ENCODE results near the gene HIVEP3. TPM values are rescaled to one million over a fixed set of nuclear protein-coding genes. Genes with fewer than 3 reads are reported as not detected.
A peak's percentile ranks its signal among the peaks of the same experiment; 100 is the strongest.

The HIVEP3 gene
- total RNA-seq, 2 experiments from 2014 or later = 13.2 to 13.4 TPM

DNA sequence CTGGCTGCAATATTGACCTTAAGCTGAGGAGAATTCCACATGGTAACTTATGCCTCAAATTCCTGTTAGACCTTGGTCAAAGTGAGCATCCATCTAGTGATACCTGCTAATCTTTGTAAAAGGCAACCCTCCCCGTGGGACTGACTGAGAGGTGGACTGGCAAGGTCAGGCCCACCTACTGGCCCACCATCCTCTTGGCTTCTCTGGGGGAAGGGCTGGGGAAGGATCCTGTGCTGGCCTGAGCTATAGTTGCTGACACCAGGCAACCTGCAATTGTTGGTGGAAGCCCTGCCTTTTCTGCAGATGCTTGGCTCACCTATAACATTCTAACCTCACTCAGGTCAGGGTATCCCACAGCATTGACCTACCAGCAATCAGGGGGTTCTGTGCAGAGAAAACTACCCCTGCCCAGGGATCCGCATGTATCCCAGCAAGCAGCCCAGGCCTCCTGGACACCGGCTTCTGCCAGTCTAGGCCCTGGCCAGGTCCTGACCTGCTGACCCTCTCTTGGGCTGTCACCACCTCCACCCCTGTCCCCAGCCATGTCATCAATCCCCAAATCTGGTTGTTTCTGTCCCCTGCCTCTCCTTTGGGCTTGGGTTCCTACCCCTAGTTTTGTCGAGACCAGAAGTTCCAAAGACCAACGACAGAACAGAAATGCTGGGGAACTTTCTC lies 326.1 kb downstream of the HIVEP3 start:
- Mint-ChIP-seq H3K9me3 (no peaks in the 10 kb centered on the region), H3K36me3 (ENCODE audit: low read depth) (peaks cover 35% of the 10 kb centered on the region), H3K4me1 (ENCODE audit: low read depth) (peaks cover 28% of the 10 kb centered on the region), H3K27ac (no peak overlapping the region), H3K27me3 (ENCODE audit: low read depth) (no peaks in the 10 kb centered on the region), H3K4me3 (no peak overlapping the region)
- DNase-seq = peak; percentile 1
- CTCF ChIA-PET = no interaction called here
- intact Hi-C loops (cut with micrococcal nuclease) = no loop called here

DNA sequence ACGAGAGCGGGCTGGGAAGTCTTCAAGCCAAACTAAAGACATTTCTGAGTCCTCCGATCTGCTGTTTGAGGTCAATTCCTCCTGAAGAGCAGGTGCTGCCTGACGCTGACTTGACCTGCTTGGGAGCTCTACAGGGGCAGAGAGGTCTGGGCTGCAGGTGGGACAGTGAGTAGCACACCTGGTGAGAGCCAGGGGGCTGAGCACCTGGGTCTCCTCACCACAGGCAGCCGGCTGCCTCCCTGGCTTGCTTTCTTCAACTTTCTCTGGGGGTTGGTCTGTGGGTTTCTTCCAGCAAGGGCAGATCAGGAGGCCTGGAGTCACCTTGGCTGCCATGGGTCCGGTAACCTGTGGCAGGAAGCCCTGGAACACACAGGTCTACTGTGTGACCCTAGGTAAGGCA lies 326.8 kb downstream of the HIVEP3 start:
- no peak for DNase-seq
- no peaks in the 10 kb centered on the region for H3K27me3 Mint-ChIP-seq (ENCODE audit: low read depth)
- H3K36me3 Mint-ChIP-seq (ENCODE audit: low read depth) = peaks cover 37% of the 10 kb centered on the region
- CTCF ChIA-PET = no interaction called here
- intact Hi-C loops (cut with micrococcal nuclease) = no loop called here
- peaks cover 24% of the 10 kb centered on the region for H3K4me1 Mint-ChIP-seq (ENCODE audit: low read depth)
- peak overlapping the region; percentile 9 for H3K27ac Mint-ChIP-seq
- no peak overlapping the region for H3K4me3 Mint-ChIP-seq
- H3K9me3 Mint-ChIP-seq = no peaks in the 10 kb centered on the region

DNA sequence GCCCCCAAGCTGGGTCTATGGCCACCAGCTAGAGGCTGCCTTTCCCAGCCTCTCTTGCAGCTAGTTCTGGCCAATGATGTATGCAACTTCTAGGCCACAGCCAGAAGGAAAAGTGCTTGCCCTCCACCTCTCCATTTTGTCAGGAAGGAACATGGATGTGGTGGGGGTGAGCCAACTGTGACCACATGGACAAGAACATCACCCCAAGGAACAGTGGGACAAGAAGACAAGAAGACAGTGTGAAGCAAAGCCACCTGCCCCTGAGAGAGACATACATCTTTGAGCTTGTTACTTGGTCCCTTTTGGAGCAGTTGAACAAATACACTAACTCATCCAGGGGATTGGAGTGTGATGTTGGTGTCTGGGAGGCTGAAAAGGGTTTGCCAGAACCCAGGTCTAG lies 328.4 kb downstream of the HIVEP3 start:
- H3K27ac Mint-ChIP-seq = no peak overlapping the region
- peak; percentile 3 for DNase-seq

DNA sequence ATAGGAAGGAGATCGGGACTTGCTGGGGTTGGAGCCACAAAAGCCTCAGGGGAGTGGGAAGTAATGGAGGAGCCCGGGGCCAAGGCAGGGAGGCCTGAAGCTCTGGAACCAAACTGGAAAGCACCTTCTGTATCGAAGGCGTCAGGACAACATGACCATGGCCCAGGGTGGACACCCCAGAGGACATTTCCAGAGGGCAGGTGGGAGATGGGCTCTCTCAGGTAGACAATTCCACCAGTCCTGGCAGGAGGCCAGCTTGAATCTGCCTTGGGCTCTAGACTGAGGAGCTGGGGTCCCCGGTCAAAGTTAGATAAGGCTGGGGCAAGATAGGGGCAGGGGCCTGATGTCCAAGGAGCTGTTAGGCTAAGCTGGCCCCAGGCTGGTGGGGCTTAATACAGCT lies 329.3 kb downstream of the HIVEP3 start:
- Mint-ChIP-seq H3K4me3 (no peak overlapping the region), H3K36me3 (ENCODE audit: low read depth) (peaks cover 50% of the 10 kb centered on the region), H3K27me3 (ENCODE audit: low read depth) (no peaks in the 10 kb centered on the region), H3K27ac (no peak overlapping the region), H3K9me3 (no peaks in the 10 kb centered on the region), H3K4me1 (ENCODE audit: low read depth) (peaks cover 3% of the 10 kb centered on the region)
- CTCF ChIA-PET = interaction anchor here (0.7 to 1.4 kb wide), 3 partner anchors 10 to 223 kb away, joined by 3 read pairs; no protein-coding TSS in a partner anchor
- intact Hi-C loops (cut with micrococcal nuclease) = no loop called here
- peak; percentile 2 for DNase-seq

More for the DNA sequence above, 328.4 kb downstream of the HIVEP3 start:
- Mint-ChIP-seq H3K36me3 (ENCODE audit: low read depth) (peaks cover 44% of the 10 kb centered on the region), H3K4me3 (no peak overlapping the region), H3K27me3 (ENCODE audit: low read depth) (no peaks in the 10 kb centered on the region), H3K4me1 (ENCODE audit: low read depth) (peaks cover 12% of the 10 kb centered on the region), H3K9me3 (no peaks in the 10 kb centered on the region)
- CTCF ChIA-PET = interaction anchor here (1.3 kb wide), 1 partner anchor 222 kb away, joined by 3 read pairs; no protein-coding TSS in a partner anchor
- intact Hi-C loops (cut with micrococcal nuclease) = no loop called here

DNA sequence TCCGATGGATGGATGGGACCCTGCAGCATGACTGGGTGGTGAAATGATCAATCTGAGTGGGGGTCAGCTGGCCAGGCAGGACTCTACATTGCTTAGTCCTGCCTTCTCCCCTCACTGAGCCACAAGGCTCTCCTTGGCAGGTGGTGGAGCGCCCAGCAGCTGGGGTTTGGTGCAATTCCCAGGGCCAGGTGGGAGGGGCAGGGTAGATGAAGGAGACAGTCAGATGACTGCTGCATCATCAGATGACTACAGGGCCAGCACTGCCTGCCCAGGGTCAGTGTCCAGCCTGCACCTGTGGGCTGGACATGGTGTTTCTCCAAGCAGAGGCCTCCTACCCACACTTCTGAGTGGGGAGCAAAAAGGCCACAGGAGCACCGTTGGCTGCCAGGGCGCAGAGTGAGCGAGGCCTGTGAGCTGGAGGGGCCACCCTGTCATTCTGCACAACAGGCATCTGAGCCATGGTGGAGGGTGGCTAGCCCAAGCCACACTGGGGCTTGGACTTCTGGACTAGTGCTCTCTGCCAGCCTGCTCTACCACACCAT lies 330.3 kb downstream of the HIVEP3 start:
- Mint-ChIP-seq H3K36me3 (ENCODE audit: low read depth) (peaks cover 58% of the 10 kb centered on the region), H3K27ac (no peak overlapping the region), H3K27me3 (ENCODE audit: low read depth) (no peaks in the 10 kb centered on the region), H3K4me3 (no peak overlapping the region), H3K4me1 (ENCODE audit: low read depth) (no peaks in the 10 kb centered on the region), H3K9me3 (no peaks in the 10 kb centered on the region)
- CTCF ChIA-PET = interaction anchor here (1.4 kb wide), 1 partner anchor 14 kb away, joined by 3 read pairs; no protein-coding TSS in a partner anchor
- intact Hi-C loops (cut with micrococcal nuclease) = no loop called here
- DNase-seq = peak; percentile 3

DNA sequence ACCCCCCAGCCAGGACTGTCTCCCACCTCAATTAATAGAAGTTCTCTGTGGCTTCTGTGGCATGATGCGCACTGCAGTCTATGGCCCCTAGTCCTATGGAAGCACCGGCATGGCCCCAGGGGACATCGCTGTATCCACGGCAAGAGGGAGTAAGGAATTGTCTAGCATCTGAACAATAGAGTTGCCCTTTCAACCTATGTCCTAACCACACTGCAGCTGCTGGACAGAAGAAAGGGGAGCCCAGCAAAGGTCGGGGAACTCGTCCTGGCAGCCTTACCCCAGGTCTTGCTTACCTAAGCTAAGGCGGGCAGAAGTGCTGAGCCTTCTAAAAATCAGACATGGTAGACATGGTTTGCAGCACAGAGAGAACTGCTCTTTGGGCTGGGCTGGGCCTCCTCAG lies 330.9 kb downstream of the HIVEP3 start:
- H3K27ac Mint-ChIP-seq = no peak overlapping the region
- CTCF ChIA-PET = no interaction called here

DNA sequence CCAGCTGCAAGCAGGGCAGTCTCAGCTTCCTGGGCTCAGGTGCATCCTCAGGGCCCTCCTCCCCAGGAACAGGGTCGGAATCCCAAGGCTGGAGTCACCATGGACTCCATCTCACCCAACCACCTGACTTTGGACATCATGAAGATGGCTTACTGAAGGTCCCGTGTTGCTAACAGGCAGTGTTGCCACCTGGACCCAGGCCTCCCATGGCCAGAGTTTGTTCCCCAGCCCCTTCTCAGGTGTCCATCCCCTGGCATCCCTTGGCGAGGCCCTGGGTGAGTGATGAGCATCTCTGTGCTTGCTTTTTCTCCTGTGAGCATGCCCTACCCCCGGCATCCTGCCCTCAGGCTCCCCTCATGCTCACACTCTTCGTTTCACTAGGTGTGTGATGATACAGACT lies 332.5 kb downstream of the HIVEP3 start:
- H3K4me1 Mint-ChIP-seq (ENCODE audit: low read depth) = peaks cover 4% of the 10 kb centered on the region
- no peaks in the 10 kb centered on the region for H3K9me3 Mint-ChIP-seq
- no peak for DNase-seq
- H3K27ac Mint-ChIP-seq = no peak overlapping the region
- H3K27me3 Mint-ChIP-seq (ENCODE audit: low read depth) = no peaks in the 10 kb centered on the region
- H3K36me3 Mint-ChIP-seq (ENCODE audit: low read depth) = peaks cover 59% of the 10 kb centered on the region
- H3K4me3 Mint-ChIP-seq = no peak overlapping the region
- CTCF ChIA-PET = no interaction called here
- intact Hi-C loops (cut with micrococcal nuclease) = no loop called here

More for the DNA sequence above, 330.9 kb downstream of the HIVEP3 start:
- Mint-ChIP-seq H3K4me3 (no peak overlapping the region), H3K4me1 (ENCODE audit: low read depth) (no peaks in the 10 kb centered on the region), H3K36me3 (ENCODE audit: low read depth) (peaks cover 59% of the 10 kb centered on the region), H3K9me3 (no peaks in the 10 kb centered on the region), H3K27me3 (ENCODE audit: low read depth) (no peaks in the 10 kb centered on the region)
- intact Hi-C loops (cut with micrococcal nuclease) = no loop called here
- DNase-seq = no peak

DNA sequence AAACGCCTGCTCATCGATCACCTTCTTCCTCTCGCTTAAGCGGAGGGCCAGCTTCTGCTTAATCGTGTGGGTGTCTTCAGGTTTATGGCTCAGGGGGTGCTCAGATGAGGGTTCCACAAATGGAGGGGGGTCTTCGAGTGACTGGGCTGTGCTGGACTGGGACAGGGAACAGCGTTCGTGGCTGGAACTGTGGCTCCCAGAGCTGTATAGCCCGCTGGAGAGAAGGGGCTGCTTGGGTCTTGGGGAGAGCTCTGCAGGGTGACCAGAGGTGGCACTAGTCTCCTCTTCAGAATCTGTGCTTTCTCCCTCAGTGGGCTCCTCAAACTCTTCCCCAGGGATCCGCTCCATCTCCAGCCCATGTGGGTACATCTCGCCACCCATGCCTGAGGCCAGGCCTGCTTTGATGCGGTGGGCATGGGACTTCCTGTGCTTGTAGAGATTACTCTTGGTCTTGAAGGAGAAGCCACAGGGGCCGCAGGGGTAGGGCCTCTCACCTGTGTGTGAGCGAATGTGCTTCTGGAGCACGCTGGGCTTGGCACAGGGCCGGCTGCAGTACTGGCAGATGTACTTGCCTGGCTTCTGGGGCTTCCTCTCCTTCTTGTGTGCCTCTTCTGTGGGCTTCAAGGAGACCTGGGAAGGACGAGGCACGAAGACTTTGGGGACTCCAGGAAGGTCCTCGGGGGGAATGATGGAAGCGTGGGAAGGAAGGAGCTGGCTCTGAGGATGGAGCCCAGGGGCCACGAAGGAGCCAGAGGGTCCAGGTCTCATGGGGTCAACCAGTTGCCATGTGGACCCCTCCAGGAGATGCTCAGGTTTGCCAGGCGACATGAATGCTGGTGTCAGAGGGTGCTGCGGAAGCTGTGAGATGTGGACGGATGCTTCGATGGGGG lies 334.8 kb downstream of the HIVEP3 start:
- DNase-seq = no peak
- Mint-ChIP-seq H3K9me3 (no peaks in the 10 kb centered on the region), H3K36me3 (ENCODE audit: low read depth) (peaks cover 58% of the 10 kb centered on the region), H3K4me1 (ENCODE audit: low read depth) (peaks cover 14% of the 10 kb centered on the region), H3K4me3 (no peak overlapping the region), H3K27ac (no peak overlapping the region), H3K27me3 (ENCODE audit: low read depth) (no peaks in the 10 kb centered on the region)
- intact Hi-C loops (cut with micrococcal nuclease) = no loop called here
- CTCF ChIA-PET = interaction anchor here (0.5 to 1.5 kb wide), 2 partner anchors 10 to 983 kb away, joined by 3 to 4 read pairs; no protein-coding TSS in a partner anchor

DNA sequence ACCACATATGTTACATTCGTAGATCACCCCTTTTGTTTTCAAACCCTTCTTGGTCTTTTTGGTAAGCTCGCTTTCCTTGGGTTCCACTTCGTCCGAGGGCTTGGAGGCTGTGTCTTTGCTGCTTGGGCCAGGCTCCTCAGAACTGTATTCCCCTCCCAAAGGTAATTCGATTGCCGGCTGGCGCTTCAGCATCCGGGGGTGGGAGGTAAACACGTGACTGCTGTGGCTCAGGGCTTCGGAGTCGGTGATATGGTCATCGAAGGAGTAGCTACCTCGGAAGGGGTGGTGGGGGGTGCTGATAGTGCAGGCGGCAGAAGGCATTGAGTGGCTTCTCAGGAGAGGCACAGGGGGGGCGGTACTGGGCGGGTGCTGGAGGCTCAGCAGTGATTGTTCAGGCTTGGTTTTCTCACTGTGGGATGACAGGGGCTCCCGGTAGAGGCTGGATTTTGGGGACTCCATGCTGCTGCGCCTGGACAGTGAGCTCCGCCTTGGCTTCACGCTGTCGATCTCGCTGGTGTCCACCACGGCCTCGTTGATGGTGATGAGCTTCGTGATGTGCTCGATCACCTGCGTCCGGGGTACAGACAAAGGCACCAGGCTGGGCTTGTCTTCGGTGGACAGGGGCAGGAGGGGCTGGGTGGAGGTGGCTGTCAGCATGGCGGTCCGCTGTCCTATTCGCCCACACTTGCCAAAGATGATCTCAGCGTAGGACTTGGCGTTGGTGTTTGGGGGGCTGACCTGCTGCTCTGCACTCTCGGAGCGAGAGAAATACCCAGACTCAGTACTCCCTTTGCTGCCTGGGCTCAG lies 335.7 kb downstream of the HIVEP3 start:
- Mint-ChIP-seq H3K4me3 (no peak overlapping the region), H3K36me3 (ENCODE audit: low read depth) (peaks cover 57% of the 10 kb centered on the region), H3K27me3 (ENCODE audit: low read depth) (no peaks in the 10 kb centered on the region), H3K27ac (no peak overlapping the region), H3K9me3 (no peaks in the 10 kb centered on the region), H3K4me1 (ENCODE audit: low read depth) (peaks cover 15% of the 10 kb centered on the region)
- intact Hi-C loops (cut with micrococcal nuclease) = no loop called here
- CTCF ChIA-PET = interaction anchor here (0.5 to 1.5 kb wide), 2 partner anchors 9 to 982 kb away, joined by 3 to 4 read pairs; no protein-coding TSS in a partner anchor
- DNase-seq = no peak

DNA sequence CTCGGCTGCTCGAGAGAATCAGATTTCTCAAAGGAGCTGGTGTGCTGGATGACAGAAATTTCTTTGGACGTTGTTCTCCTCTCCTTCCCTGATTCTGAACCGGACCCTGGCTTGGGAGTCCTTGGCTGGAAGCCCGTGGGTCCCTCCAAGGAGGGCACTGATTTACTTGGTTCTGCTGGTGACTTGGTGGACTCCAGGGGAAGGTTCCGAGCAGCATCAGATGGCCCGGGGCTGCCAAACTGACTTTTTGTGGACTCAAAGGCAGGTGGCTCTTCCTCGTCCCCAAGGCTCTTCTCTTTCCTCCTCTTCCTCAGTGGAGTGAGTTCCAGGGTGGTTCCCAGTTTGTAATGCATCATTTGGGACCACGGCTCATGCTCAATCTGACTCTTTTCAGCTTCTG lies 336.4 kb downstream of the HIVEP3 start:
- Mint-ChIP-seq H3K27me3 (ENCODE audit: low read depth) (no peaks in the 10 kb centered on the region), H3K4me3 (no peak overlapping the region), H3K9me3 (no peaks in the 10 kb centered on the region), H3K36me3 (ENCODE audit: low read depth) (peaks cover 56% of the 10 kb centered on the region), H3K27ac (no peak overlapping the region), H3K4me1 (ENCODE audit: low read depth) (peaks cover 18% of the 10 kb centered on the region)
- CTCF ChIA-PET = interaction anchor here (1.5 kb wide), 1 partner anchor 9 kb away, joined by 4 read pairs; no protein-coding TSS in a partner anchor
- no peak for DNase-seq
- intact Hi-C loops (cut with micrococcal nuclease) = no loop called here

DNA sequence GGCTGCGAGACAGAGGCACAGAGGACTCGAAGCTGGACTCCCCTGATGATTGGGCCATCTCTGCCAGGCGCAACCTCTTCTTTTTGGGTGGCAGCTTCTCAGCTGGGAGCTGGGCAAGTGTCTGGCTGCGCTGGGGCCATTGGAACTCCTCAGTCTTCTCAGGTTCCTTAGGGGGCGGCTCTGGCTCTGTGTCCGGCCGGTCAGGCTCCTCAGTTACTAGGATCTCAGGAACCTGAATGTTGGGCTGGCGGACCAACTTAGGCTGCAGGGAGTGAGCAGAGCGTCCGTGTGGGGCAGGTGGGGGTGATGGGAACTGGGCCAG lies 336.8 kb downstream of the HIVEP3 start:
- Mint-ChIP-seq H3K4me1 (ENCODE audit: low read depth) (peaks cover 22% of the 10 kb centered on the region), H3K9me3 (no peaks in the 10 kb centered on the region), H3K27me3 (ENCODE audit: low read depth) (no peaks in the 10 kb centered on the region), H3K36me3 (ENCODE audit: low read depth) (peaks cover 55% of the 10 kb centered on the region), H3K4me3 (no peak overlapping the region), H3K27ac (no peak overlapping the region)
- CTCF ChIA-PET = interaction anchor here (1.5 kb wide), 1 partner anchor 8 kb away, joined by 4 read pairs; no protein-coding TSS in a partner anchor
- intact Hi-C loops (cut with micrococcal nuclease) = no loop called here
- no peak for DNase-seq

Data from activated naive CD4-positive, alpha-beta T cell treated with anti-CD3 and anti-CD28 coated beads for 36 hours (primary cell).